ENCODE results near the gene GBF1. TPM values are rescaled to one million over a fixed set of nuclear protein-coding genes. Genes with fewer than 3 reads are reported as not detected.

The GBF1 gene
- polyA plus RNA-seq, 3 donors = 4.2 to 17.4 (median 11.9) TPM

GRCh38 chr10:102254426-102254825, 9.1 kb downstream of the GBF1 start:
- Mint-ChIP-seq H3K27ac (no peak overlapping the region), H3K9me3 (no peaks in the 10 kb centered on the region), H3K4me3 (no peak overlapping the region), H3K27me3 (ENCODE audit: low read depth in 3 of 3) (no peaks in the 10 kb centered on the region), H3K4me1 (peaks cover 3% of the 10 kb centered on the region), H3K36me3 (peaks cover 24 to 30% of the 10 kb centered on the region in 2 donors)
- Histone ChIP-seq H3K4me2 (replicated peaks; ENCODE audit: extremely low read depth, low read length, poor library complexity, severe bottlenecking) (no peak overlapping the region), H3K27me3 (ENCODE audit: control insufficient read depth in 2 of 2, insufficient read depth in 2 of 2, low read length in 2 of 2) (no peaks in the 10 kb centered on the region), H3K9me3 (replicated peaks in 1 of 2; ENCODE audit: control insufficient read depth in 1 of 2, insufficient read depth in 1 of 2, low read length in 2 of 2) (no peaks in the 10 kb centered on the region), H3K9ac (ENCODE audit: insufficient read depth, low read length, poor library complexity, severe bottlenecking) (no peak overlapping the region), H3K4me3 (replicated peaks in 1 of 3; ENCODE audit: low read depth in 2 of 3, low read length in 3 of 3) (no peak overlapping the region), H3K27ac (ENCODE audit: low read depth in 1 of 2, low read length in 2 of 2) (no peak overlapping the region), H3K36me3 (replicated peaks in 1 of 2; ENCODE audit: control insufficient read depth in 1 of 2, insufficient read depth in 2 of 2, low read length in 2 of 2) (peaks cover 11 to 66% of the 10 kb centered on the region in 2 donors), H4K20me1 (ENCODE audit: insufficient read depth, low read length) (peaks cover 97% of the 10 kb centered on the region), H3K79me2 (ENCODE audit: insufficient read depth, low read length) (peaks cover 89% of the 10 kb centered on the region), H2AFZ (ENCODE audit: insufficient read depth, low read depth, low read length, poor library complexity, severe bottlenecking) (no peak overlapping the region), H3K4me1 (ENCODE audit: control insufficient read depth in 1 of 2, insufficient read depth in 2 of 2, low read length in 2 of 2) (no peaks in the 10 kb centered on the region)
- TF ChIP-seq CTCF (IDR thresholded peaks at IDR 0.05) = no peak
- no peak for DNase-seq
- no CpG with 5 or more reads among the region's 1 CpG for WGBS (ENCODE audit: insufficient coverage)
- intact Hi-C loops (cut with micrococcal nuclease) = no loop called here

- Mint-ChIP-seq H3K4me1 (peaks cover 3% of the 10 kb centered on the region), H3K4me3 (no peak overlapping the region), H3K27me3 (ENCODE audit: low read depth in 3 of 3) (no peaks in the 10 kb centered on the region), H3K36me3 (peaks cover 30 to 36% of the 10 kb centered on the region in 2 donors), H3K27ac (no peak overlapping the region), H3K9me3 (no peaks in the 10 kb centered on the region)
- H3K9ac ChIP-seq (ENCODE audit: insufficient read depth, low read length, poor library complexity, severe bottlenecking) = no peak overlapping the region
- peaks cover 17 to 65% of the 10 kb centered on the region in 2 donors for H3K36me3 ChIP-seq (replicated peaks in 1 of 2; ENCODE audit: control insufficient read depth in 1 of 2, insufficient read depth in 2 of 2, low read length in 2 of 2)
- no peak for DNase-seq
- H3K27ac ChIP-seq (ENCODE audit: low read depth in 1 of 2, low read length in 2 of 2) = no peak overlapping the region
- intact Hi-C loops (cut with micrococcal nuclease) = no loop called here
- H3K4me2 ChIP-seq (replicated peaks; ENCODE audit: extremely low read depth, low read length, poor library complexity, severe bottlenecking) = no peak overlapping the region
- H4K20me1 ChIP-seq (ENCODE audit: insufficient read depth, low read length) = peaks cover 89% of the 10 kb centered on the region
- H3K27me3 ChIP-seq (ENCODE audit: control insufficient read depth in 2 of 2, insufficient read depth in 2 of 2, low read length in 2 of 2) = no peaks in the 10 kb centered on the region
- H3K79me2 ChIP-seq (ENCODE audit: insufficient read depth, low read length) = peaks cover 79% of the 10 kb centered on the region
- H3K4me3 ChIP-seq (replicated peaks in 1 of 3; ENCODE audit: low read depth in 2 of 3, low read length in 3 of 3) = no peak overlapping the region
- no peak overlapping the region for H2AFZ ChIP-seq (ENCODE audit: insufficient read depth, low read depth, low read length, poor library complexity, severe bottlenecking)
- TF ChIP-seq CTCF (IDR thresholded peaks at IDR 0.05) = no peak
- no peaks in the 10 kb centered on the region for H3K4me1 ChIP-seq (ENCODE audit: control insufficient read depth in 1 of 2, insufficient read depth in 2 of 2, low read length in 2 of 2)
- H3K9me3 ChIP-seq (replicated peaks in 1 of 2; ENCODE audit: control insufficient read depth in 1 of 2, insufficient read depth in 1 of 2, low read length in 2 of 2) = no peaks in the 10 kb centered on the region
- no CpG with 5 or more reads among the region's 2 CpGs for WGBS (ENCODE audit: insufficient coverage)
Observed at GRCh38 chr10:102255404-102255803, 10.1 kb downstream of the GBF1 start.

All from CD14-positive monocyte (primary cell).